Amniotic stem cell (primary cell): ENCODE results near the gene VWC2.

Experiments
- DNase-seq: peaks from one replicate; lab custom pipeline; 2025; lab: John Stamatoyannopoulos, UW

Gene VWC2

GRCh38 chr7:49773218-49773935 is at the start of gene VWC2:
TSS of gene VWC2 (plus strand) at chr7:49773638. CDS start at chr7:49775436, 1,798 bp downstream.
- no peak for DNase-seq

GRCh38 chr7:49724071-49724470 is 49.4 kb upstream of the VWC2 start:
- DNase-seq, result no peak

GRCh38 chr7:49731836-49732235 is 41.6 kb upstream of the VWC2 start:
- no peak for DNase-seq

GRCh38 chr7:49762666-49763065 is 10.8 kb upstream of the VWC2 start:
- no peak for DNase-seq

GRCh38 chr7:49763791-49764190 is 9.6 kb upstream of the VWC2 start:
- DNase-seq, result no peak

- DNase-seq, result no peak
Measured at GRCh38 chr7:49766966-49767365, 6.5 kb upstream of the VWC2 start.

GRCh38 chr7:49767719-49768118 is 5.7 kb upstream of the VWC2 start:
- DNase-seq, result no peak

- DNase-seq, result no peak
Measured at GRCh38 chr7:49768254-49768653, 5.2 kb upstream of the VWC2 start.

GRCh38 chr7:49768835-49769234 is 4.6 kb upstream of the VWC2 start:
- no peak for DNase-seq

GRCh38 chr7:49769285-49769857 is 4.1 kb upstream of the VWC2 start:
- DNase-seq, result no peak

- DNase-seq, result no peak
Measured at GRCh38 chr7:49770838-49771237, 2.6 kb upstream of the VWC2 start.

GRCh38 chr7:49771427-49772176 is 1.8 kb upstream of the VWC2 start:
- no peak for DNase-seq

GRCh38 chr7:49772916-49773217 is 571 bp upstream of the VWC2 start:
- no peak for DNase-seq

GRCh38 chr7:49773936-49774458 is 559 bp downstream of the VWC2 start:
- no peak for DNase-seq

- no peak for DNase-seq
Measured at GRCh38 chr7:49774459-49775064, 1.1 kb downstream of the VWC2 start.

GRCh38 chr7:49775065-49775948 is 1.9 kb downstream of the VWC2 start:
- DNase-seq, result no peak

- DNase-seq, result no peak
Measured at GRCh38 chr7:49775949-49776443, 2.6 kb downstream of the VWC2 start.

GRCh38 chr7:49776994-49777393 is 3.6 kb downstream of the VWC2 start:
- no peak for DNase-seq

GRCh38 chr7:49778731-49779270 is 5.4 kb downstream of the VWC2 start:
- DNase-seq, result no peak

GRCh38 chr7:49780953-49781352 is 7.5 kb downstream of the VWC2 start:
- DNase-seq, result no peak

- no peak for DNase-seq
Measured at GRCh38 chr7:49781996-49782395, 8.6 kb downstream of the VWC2 start.
